GM23338 (cell line): ENCODE results near the gene SLC6A3. TPM values are rescaled to one million over a fixed set of nuclear protein-coding genes. Genes with fewer than 3 reads are reported as not detected.

ENCODE experiments used
- ATAC-seq: fragments of 200-7000 bp; cut with Tn5 transposase; 3 replicates; pipeline ENCODE4 v1.9.1; 2020
- DNase-seq: peaks from one replicate; pipeline ENCODE4 v3.0.0-alpha.2; 2015; ENCODE audit warnings: low spot score
- H2AFZ ChIP-seq: fragments of 200-600 bp; sonication (generic); 2 replicates; pipeline ENCODE4 v1.8.0; 2016; ENCODE audit warnings: antibody characterized with exemption, mild to moderate bottlenecking, moderate library complexity
- H3F3A ChIP-seq: fragments of 200-600 bp; sonication (generic); replicated peaks from 2 replicates; pipeline ENCODE4 v1.8.0; 2017; ENCODE audit warnings: antibody characterized with exemption, mixed run types, low read depth
- H3K27ac ChIP-seq: fragments of 200-600 bp; sonication (generic); 2 replicates; pipeline ENCODE4 v1.6.1; 2016; ENCODE audit warnings: low read depth
- H3K27me3 ChIP-seq: fragments of 200-600 bp; sonication (generic); 2 replicates; pipeline ENCODE4 v1.8.0; 2016; ENCODE audit warnings: mild to moderate bottlenecking, mixed run types, moderate library complexity; ENCODE audit not compliant: insufficient read depth
- H3K36me3 ChIP-seq: fragments of 200-600 bp; sonication (generic); 2 replicates; pipeline ENCODE4 v1.8.0; 2016; ENCODE audit warnings: mild to moderate bottlenecking; ENCODE audit not compliant: insufficient read depth
- H3K4me1 ChIP-seq: fragments of 200-600 bp; sonication (generic); 2 replicates; pipeline ENCODE4 v1.8.0; 2016; ENCODE audit warnings: mild to moderate bottlenecking, moderate library complexity; ENCODE audit not compliant: insufficient read depth
- H3K4me2 ChIP-seq: fragments of 200-600 bp; sonication (generic); 2 replicates; pipeline ENCODE4 v1.7.1; 2017; ENCODE audit warnings: mixed run types
- H3K4me3 ChIP-seq: fragments of 200-600 bp; sonication (generic); 2 replicates; pipeline ENCODE4 v1.6.1; 2016; ENCODE audit warnings: mixed run types
- H3K79me2 ChIP-seq: fragments of 200-600 bp; sonication (generic); replicated peaks from 2 replicates; pipeline ENCODE4 v1.8.0; 2017; ENCODE audit warnings: mild to moderate bottlenecking; ENCODE audit not compliant: insufficient read depth
- H3K9me2 ChIP-seq: fragments of 200-600 bp; sonication (generic); 2 replicates; pipeline ENCODE4 v1.8.0; 2017; ENCODE audit not compliant: insufficient read depth
- H4K20me1 ChIP-seq: fragments of 200-600 bp; sonication (generic); replicated peaks from 2 replicates; pipeline ENCODE4 v1.8.0; 2017; ENCODE audit warnings: mild to moderate bottlenecking; ENCODE audit not compliant: insufficient read depth
- H3K27ac Mint-ChIP-seq: 2 replicates; pipeline ENCODE4 v1.8.0; 2020; ENCODE audit warnings: inconsistent platforms, mild to moderate bottlenecking, moderate library complexity, mixed read lengths
- H3K27me3 Mint-ChIP-seq: 3 replicates; pipeline ENCODE4 v1.8.0; 2022; ENCODE audit warnings: low read depth, mild to moderate bottlenecking, moderate library complexity, mixed read lengths, inconsistent platforms; ENCODE audit not compliant: insufficient read depth, poor library complexity
- H3K36me3 Mint-ChIP-seq: 3 replicates; pipeline ENCODE4 v1.8.0; 2021; ENCODE audit warnings: low read depth, mild to moderate bottlenecking, inconsistent platforms, moderate library complexity, mixed read lengths
- H3K4me1 Mint-ChIP-seq: 3 replicates; pipeline ENCODE4 v1.8.0; 2020; ENCODE audit warnings: mild to moderate bottlenecking, inconsistent platforms, mixed read lengths
- H3K4me3 Mint-ChIP-seq: 3 replicates; pipeline ENCODE4 v1.8.0; 2021; ENCODE audit warnings: moderate library complexity, mild to moderate bottlenecking, inconsistent platforms, mixed read lengths
- H3K9me3 Mint-ChIP-seq: 3 replicates; pipeline ENCODE4 v1.8.0; 2020; ENCODE audit warnings: moderate library complexity, mild to moderate bottlenecking, inconsistent platforms, mixed read lengths
- CTCF ChIP-seq, 2 experiments: fragments of 200-600 bp in 1 of 2; sonication (generic) in 1 of 2; conservative IDR thresholded peaks; 2 replicates each; pipeline versions ENCODE4 v1.5.1 to v1.6.1; 2016 to 2017; ENCODE audit warnings: antibody characterized with exemption in 2 of 2, low read depth in 2 of 2, mild to moderate bottlenecking in 2 of 2, moderate library complexity in 1 of 2
- ETS1 ChIP-seq: IDR thresholded peaks from 2 replicates; pipeline ENCODE4 v1.6.1; 2016; ENCODE audit warnings: antibody characterized with exemption
- EZH2 ChIP-seq: fragments of 200-600 bp; sonication (generic); IDR thresholded peaks from one replicate; pipeline ENCODE4 v1.8.0; 2017; ENCODE audit warnings: antibody characterized with exemption, mild to moderate bottlenecking, low read depth; ENCODE audit not compliant: unreplicated experiment
- JUNB ChIP-seq: IDR thresholded peaks from one replicate; pipeline ENCODE4 v1.6.1; 2016; ENCODE audit warnings: antibody characterized with exemption; ENCODE audit not compliant: unreplicated experiment
- NANOG ChIP-seq: IDR thresholded peaks from 2 replicates; pipeline ENCODE4 v1.6.1; 2016; ENCODE audit warnings: antibody characterized with exemption, borderline replicate concordance
- POLR2AphosphoS5 ChIP-seq: IDR thresholded peaks from 2 replicates; pipeline ENCODE4 v1.6.1; 2016; ENCODE audit warnings: antibody characterized with exemption, low read depth
- REST ChIP-seq: IDR thresholded peaks from one replicate; pipeline ENCODE4 v1.6.1; 2018; ENCODE audit warnings: antibody characterized with exemption; ENCODE audit not compliant: unreplicated experiment
- STAT1 ChIP-seq: IDR thresholded peaks from one replicate; pipeline ENCODE4 v1.6.1; 2016; ENCODE audit warnings: antibody characterized with exemption; ENCODE audit not compliant: unreplicated experiment
- ZNF114 ChIP-seq: fragments of 250-450 bp; sonication (Bioruptor Pico); IDR thresholded peaks from 2 replicates; pipeline ENCODE4 v1.5.0; 2020; ENCODE audit warnings: mild to moderate bottlenecking, moderate library complexity
- ZNF331 ChIP-seq: fragments of 250-450 bp; sonication (Bioruptor Pico); IDR thresholded peaks from 2 replicates; pipeline ENCODE4 v1.5.0; 2020; ENCODE audit warnings: low read depth, mild to moderate bottlenecking, moderate library complexity
- polyA plus RNA-seq: library from polyadenylated mRNA; unstranded; fragments of >200 nt; fragmentation: Nextera tagmentation; extraction: Ambion mirVana; gene quantifications from 2 replicates; pipeline ENCODE4 v1.2.1, GENCODE V29; 2016
- total RNA-seq: library from RNA; depleted of rRNA; stranded (reverse); fragments of >200 nt; shearing (Covaris generic); gene quantifications from 2 replicates; pipeline ENCODE4 v1.2.3, GENCODE V29; 2014

Gene SLC6A3
- total and polyA plus RNA-seq, 2 experiments from 2014 or later: 0.76 to 1.0 TPM

DNA sequence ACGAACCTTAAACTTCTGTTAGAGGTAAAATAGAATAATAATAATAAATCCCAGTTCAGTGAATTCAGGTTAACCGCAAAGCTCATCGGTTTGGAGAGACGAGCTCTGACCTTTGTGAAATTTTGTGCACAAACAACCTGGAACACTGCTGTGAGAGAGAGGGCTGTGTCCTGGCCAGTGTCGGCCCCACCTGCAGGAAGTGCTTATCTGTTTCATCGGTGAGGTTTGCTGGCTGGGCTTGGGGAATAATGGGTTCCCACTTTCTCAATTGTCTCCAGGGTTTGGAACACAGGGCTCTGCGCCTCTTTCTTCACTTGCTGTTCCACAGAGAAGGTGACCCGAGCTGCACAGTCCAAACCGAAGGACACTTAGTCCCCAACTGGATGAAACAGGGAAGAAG, 81.0 kb downstream of the SLC6A3 start:
- no peaks in the 10 kb centered on the region for H3K9me2 ChIP-seq
- TF ChIP-seq STAT1: no peak
- no peak for TF ChIP-seq REST
- TF ChIP-seq POLR2AphosphoS5: no peak
- no peak for TF ChIP-seq ETS1
- TF ChIP-seq ZNF114: no peak
- no peaks in the 10 kb centered on the region for H4K20me1 ChIP-seq
- H3K79me2 ChIP-seq: no peaks in the 10 kb centered on the region
- Mint-ChIP-seq H3K27me3 (peaks cover 10% of the 10 kb centered on the region), H3K36me3 (no peaks in the 10 kb centered on the region), H3K4me1 (peaks cover 11% of the 10 kb centered on the region; the same call in 2 of the 3 replicates), H3K4me3 (no peak overlapping the region), H3K9me3 (no peaks in the 10 kb centered on the region; the same call in 2 of the 3 replicates), H3K27ac (no peak overlapping the region)
- H2AFZ ChIP-seq: no peak overlapping the region
- ATAC-seq: no peak
- H3K36me3 ChIP-seq: no peaks in the 10 kb centered on the region
- no peaks in the 10 kb centered on the region for H3F3A ChIP-seq
- DNase-seq: no peak
- no peak overlapping the region for H3K4me3 ChIP-seq
- H3K4me2 ChIP-seq: no peak overlapping the region
- H3K4me1 ChIP-seq: no peaks in the 10 kb centered on the region
- H3K27ac ChIP-seq: no peak overlapping the region
- H3K27me3 ChIP-seq: no peaks in the 10 kb centered on the region

DNA sequence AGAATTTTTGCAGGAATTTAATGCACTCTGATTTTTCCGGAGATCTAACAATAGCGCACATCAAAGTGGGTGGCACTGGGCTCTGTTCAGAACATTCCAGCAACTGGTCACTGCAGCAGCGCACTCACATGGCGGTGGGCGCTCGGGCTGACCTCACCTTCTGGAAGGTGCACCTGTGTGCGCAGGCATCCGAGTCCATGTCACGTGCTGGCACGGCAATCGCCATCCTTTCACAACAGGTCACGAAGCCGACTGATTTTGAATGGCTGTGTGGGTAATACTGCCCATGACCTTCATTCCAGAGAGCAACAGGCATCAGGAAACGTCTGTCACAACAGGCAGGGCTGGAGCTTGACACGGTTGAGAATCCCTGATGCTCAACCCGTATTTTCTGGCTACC, 81.7 kb downstream of the SLC6A3 start:
- Histone ChIP-seq H4K20me1 (no peaks in the 10 kb centered on the region), H3K36me3 (no peaks in the 10 kb centered on the region), H3K27ac (no peak overlapping the region), H3K79me2 (no peaks in the 10 kb centered on the region), H3K27me3 (no peaks in the 10 kb centered on the region), H3F3A (no peaks in the 10 kb centered on the region), H3K9me2 (no peaks in the 10 kb centered on the region), H3K4me1 (no peaks in the 10 kb centered on the region), H2AFZ (no peak overlapping the region), H3K4me3 (no peak overlapping the region), H3K4me2 (no peak overlapping the region)
- DNase-seq: no peak
- H3K4me3 Mint-ChIP-seq: no peak overlapping the region
- no peaks in the 10 kb centered on the region; the same call in 2 of the 3 replicates for H3K9me3 Mint-ChIP-seq
- no peaks in the 10 kb centered on the region for H3K36me3 Mint-ChIP-seq
- ATAC-seq: no peak
- H3K27ac Mint-ChIP-seq: no peak overlapping the region
- H3K27me3 Mint-ChIP-seq: peaks cover 10% of the 10 kb centered on the region
- H3K4me1 Mint-ChIP-seq: peaks cover 11% of the 10 kb centered on the region; the same call in 2 of the 3 replicates
- TF ChIP-seq EZH2: no peak
- TF ChIP-seq REST: no peak
- TF ChIP-seq ZNF331: no peak
- TF ChIP-seq NANOG: no peak
- TF ChIP-seq JUNB: no peak
- TF ChIP-seq CTCF (conservative IDR thresholded peaks at IDR 0.05; ENCODE audit: low read depth in 2 of 2): no peak
- TF ChIP-seq ETS1: no peak
